Glutamatergic neuron (in vitro differentiated cells): ENCODE results near the gene SNCB. TPM values are rescaled to one million over a fixed set of nuclear protein-coding genes. Genes with fewer than 3 reads are reported as not detected.

Experiments
- DNase-seq: peaks from one replicate; pipeline ENCODE4 v3.0.0; 2022
- H3K27ac Mint-ChIP-seq: one replicate; pipeline ENCODE4 v1.8.0; 2020; ENCODE audit warnings: mild to moderate bottlenecking, mixed read lengths, inconsistent platforms; ENCODE audit not compliant: unreplicated experiment
- H3K27me3 Mint-ChIP-seq: one replicate; pipeline ENCODE4 v1.8.0; 2020; ENCODE audit warnings: mild to moderate bottlenecking, moderate library complexity, mixed read lengths, inconsistent platforms; ENCODE audit not compliant: unreplicated experiment
- H3K36me3 Mint-ChIP-seq: one replicate; pipeline ENCODE4 v1.8.0; 2020; ENCODE audit warnings: mild to moderate bottlenecking, mixed read lengths, inconsistent platforms; ENCODE audit not compliant: unreplicated experiment
- H3K4me1 Mint-ChIP-seq: one replicate; pipeline ENCODE4 v1.8.0; 2020; ENCODE audit warnings: mild to moderate bottlenecking, low read depth, mixed read lengths, inconsistent platforms; ENCODE audit not compliant: unreplicated experiment
- H3K4me3 Mint-ChIP-seq: one replicate; pipeline ENCODE4 v1.8.0; 2020; ENCODE audit warnings: mild to moderate bottlenecking, mixed read lengths, inconsistent platforms; ENCODE audit not compliant: unreplicated experiment
- H3K9me3 Mint-ChIP-seq: one replicate; pipeline ENCODE4 v1.8.0; 2020; ENCODE audit warnings: mild to moderate bottlenecking, moderate library complexity, mixed read lengths, inconsistent platforms; ENCODE audit not compliant: unreplicated experiment
- total RNA-seq: library from RNA; stranded (reverse); fragmentation: NEBNext Ultra II Directional; extraction: Animal tissue kit (Norgen Biotek cat#: 25700); gene quantifications from one replicate; pipeline ENCODE4 v1.2.1, GENCODE V29; 2021; ENCODE audit not compliant: unreplicated experiment
- TF ChIP-seq, protein P1 (sequence below): fragments of 200-600 bp; sonication (generic); IDR thresholded peaks from one replicate; pipeline ENCODE4 v1.5.0; 2021; ENCODE audit not compliant: partially characterized antibody, unreplicated experiment

The SNCB gene
- total RNA-seq, 1 donor from 2014 or later, result 3.7 TPM

- Mint-ChIP-seq H3K36me3 (no peaks in the 10 kb centered on the region), H3K27me3 (peaks cover 14% of the 10 kb centered on the region), H3K9me3 (peaks cover 13% of the 10 kb centered on the region), H3K4me3 (no peak overlapping the region), H3K4me1 (peaks cover 19% of the 10 kb centered on the region), H3K27ac (no peak overlapping the region)
- DNase-seq, result no peak
- TF ChIP-seq, protein P1, sequence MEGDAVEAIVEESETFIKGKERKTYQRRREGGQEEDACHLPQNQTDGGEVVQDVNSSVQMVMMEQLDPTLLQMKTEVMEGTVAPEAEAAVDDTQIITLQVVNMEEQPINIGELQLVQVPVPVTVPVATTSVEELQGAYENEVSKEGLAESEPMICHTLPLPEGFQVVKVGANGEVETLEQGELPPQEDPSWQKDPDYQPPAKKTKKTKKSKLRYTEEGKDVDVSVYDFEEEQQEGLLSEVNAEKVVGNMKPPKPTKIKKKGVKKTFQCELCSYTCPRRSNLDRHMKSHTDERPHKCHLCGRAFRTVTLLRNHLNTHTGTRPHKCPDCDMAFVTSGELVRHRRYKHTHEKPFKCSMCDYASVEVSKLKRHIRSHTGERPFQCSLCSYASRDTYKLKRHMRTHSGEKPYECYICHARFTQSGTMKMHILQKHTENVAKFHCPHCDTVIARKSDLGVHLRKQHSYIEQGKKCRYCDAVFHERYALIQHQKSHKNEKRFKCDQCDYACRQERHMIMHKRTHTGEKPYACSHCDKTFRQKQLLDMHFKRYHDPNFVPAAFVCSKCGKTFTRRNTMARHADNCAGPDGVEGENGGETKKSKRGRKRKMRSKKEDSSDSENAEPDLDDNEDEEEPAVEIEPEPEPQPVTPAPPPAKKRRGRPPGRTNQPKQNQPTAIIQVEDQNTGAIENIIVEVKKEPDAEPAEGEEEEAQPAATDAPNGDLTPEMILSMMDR, result no peak
These were observed 17.5 kb downstream of the SNCB start for GRCh38 chr5:176612855-176613254.

GRCh38 chr5:176612008-176612407, 18.3 kb downstream of the SNCB start:
- Mint-ChIP-seq H3K4me3 (peak overlapping the region; percentile 5), H3K9me3 (peaks cover 12% of the 10 kb centered on the region), H3K27ac (no peak overlapping the region), H3K4me1 (peaks cover 20% of the 10 kb centered on the region), H3K27me3 (peaks cover 12% of the 10 kb centered on the region), H3K36me3 (no peaks in the 10 kb centered on the region)
- no peak for DNase-seq
- TF ChIP-seq, protein P1, result no peak

- no peaks in the 10 kb centered on the region for H3K36me3 Mint-ChIP-seq
- peak overlapping the region; percentile 31 for H3K4me3 Mint-ChIP-seq
- TF ChIP-seq, protein P1, result no peak
- H3K4me1 Mint-ChIP-seq, result peaks cover 20% of the 10 kb centered on the region
- peaks cover 12% of the 10 kb centered on the region for H3K9me3 Mint-ChIP-seq
- DNase-seq, result no peak
- H3K27ac Mint-ChIP-seq, result no peak overlapping the region
- peaks cover 10% of the 10 kb centered on the region for H3K27me3 Mint-ChIP-seq
These were observed 18.9 kb downstream of the SNCB start for GRCh38 chr5:176611435-176611834.

GRCh38 chr5:176610435-176610773, 19.9 kb downstream of the SNCB start:
- Mint-ChIP-seq H3K4me3 (peak overlapping the region; percentile 67), H3K27ac (no peak overlapping the region), H3K27me3 (peaks cover 7% of the 10 kb centered on the region), H3K9me3 (peaks cover 10% of the 10 kb centered on the region), H3K4me1 (peaks cover 23% of the 10 kb centered on the region), H3K36me3 (no peaks in the 10 kb centered on the region)
- no peak for DNase-seq
- TF ChIP-seq, protein P1, result no peak

DNA sequence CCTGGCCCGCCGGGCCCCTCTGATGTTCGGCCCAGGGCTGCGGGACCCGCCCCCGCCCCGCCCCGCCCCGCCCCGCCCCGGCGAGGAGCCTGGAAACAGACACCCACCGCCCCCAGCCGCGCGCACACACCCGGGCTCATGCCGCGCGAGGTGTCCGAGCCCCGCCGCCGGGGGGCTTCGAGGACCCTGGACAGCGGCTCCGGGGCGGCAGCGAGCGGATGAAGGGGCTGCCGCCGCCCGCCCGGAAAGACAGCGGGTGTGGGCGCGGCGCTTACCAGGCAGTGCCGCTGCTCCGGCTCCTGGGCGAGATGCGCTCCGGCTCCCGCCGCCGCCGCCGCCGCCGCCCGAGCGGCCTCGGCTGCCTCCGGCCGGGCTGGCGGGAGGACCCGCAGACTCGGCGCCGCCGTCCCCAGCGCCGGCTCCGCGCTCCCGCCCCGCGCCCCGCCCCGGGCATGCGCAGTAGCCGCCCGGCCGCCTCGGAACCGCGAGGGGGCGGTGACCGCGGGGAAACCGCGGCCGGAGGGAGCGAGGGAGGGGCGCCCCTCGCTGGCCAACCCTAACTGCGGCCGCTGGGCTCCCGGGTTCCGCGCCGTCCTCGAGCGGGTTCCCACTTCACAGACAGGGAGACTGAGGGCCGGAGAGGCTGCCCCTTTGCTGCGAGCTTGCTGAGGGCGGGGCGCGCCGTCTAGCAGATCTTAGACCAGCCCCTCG, 20.5 kb downstream of the SNCB start, which contains the start of gene GPRIN1:
Gene GPRIN1, minus strand, starts transcription at position 433 of the 711 bp plus-strand sequence. CDS start 10,322 bp downstream, outside the sequence.
- Mint-ChIP-seq H3K27ac (peak within 1 kb of the TSS; percentile 97), H3K36me3 (no peaks in the 10 kb centered on the region), H3K4me1 (peaks cover 23% of the 10 kb centered on the region), H3K4me3 (peak within 1 kb of the TSS; percentile 98), H3K27me3 (peaks cover 7% of the 10 kb centered on the region), H3K9me3 (peaks cover 10% of the 10 kb centered on the region)
- DNase-seq, result peak; percentile 86
- TF ChIP-seq, protein P1, result no peak
